ES-I3 (cell line): ENCODE measurements around the gene LANCL3.
"Not testable (repeated sequence)": the region's sequence is repeated elsewhere in the genome, so short reads cannot be mapped to it uniquely, and the experiment has no call there.

Experiments
- H3K36me3 ChIP-seq: 2 replicates; pipeline ENCODE4 v1.6.1; 2013; ENCODE audit warnings: mild to moderate bottlenecking, low read length, control low read depth, moderate library complexity; ENCODE audit not compliant: insufficient read depth
- H3K4me1 ChIP-seq: 2 replicates; pipeline ENCODE4 v1.6.1; 2013; ENCODE audit warnings: mild to moderate bottlenecking, control low read depth, low read length; ENCODE audit not compliant: insufficient read depth
- H3K9ac ChIP-seq: 2 replicates; pipeline ENCODE4 v1.6.1; 2013; ENCODE audit warnings: low read depth, mild to moderate bottlenecking, low read length, moderate library complexity
- H3K9me3 ChIP-seq: 2 replicates; pipeline ENCODE4 v1.6.1; 2013; ENCODE audit warnings: mild to moderate bottlenecking, low read length, moderate library complexity; ENCODE audit not compliant: control insufficient read depth, insufficient read depth

Gene LANCL3

GRCh38 chrX:37571426-37572107 lies at the start of gene LANCL3:
TSS of gene LANCL3 (plus strand) at chrX:37571661. CDS start at chrX:37571871, 210 bp downstream.
- H3K9ac ChIP-seq = peak within 1 kb of the TSS; percentile 39; the same call in 1 of the 2 replicates
- not testable (repeated sequence) for H3K4me1 ChIP-seq, H3K9me3 ChIP-seq, H3K36me3 ChIP-seq

- not testable (repeated sequence) for H3K9ac ChIP-seq, H3K36me3 ChIP-seq, H3K9me3 ChIP-seq, H3K4me1 ChIP-seq
Measured at GRCh38 chrX:37523673-37524072, 47.8 kb upstream of the LANCL3 start.

GRCh38 chrX:37541991-37542390 lies 29.5 kb upstream of the LANCL3 start:
- Histone ChIP-seq H3K36me3 (no peaks in the 10 kb centered on the region), H3K9ac (no peak overlapping the region), H3K4me1 (no peaks in the 10 kb centered on the region), H3K9me3 (no peaks in the 10 kb centered on the region)

GRCh38 chrX:37542791-37543190 lies 28.7 kb upstream of the LANCL3 start:
- no peaks in the 10 kb centered on the region for H3K9me3 ChIP-seq
- no peaks in the 10 kb centered on the region for H3K36me3 ChIP-seq
- H3K9ac ChIP-seq = no peak overlapping the region
- no peaks in the 10 kb centered on the region for H3K4me1 ChIP-seq

- no peaks in the 10 kb centered on the region for H3K4me1 ChIP-seq
- no peaks in the 10 kb centered on the region for H3K9me3 ChIP-seq
- H3K9ac ChIP-seq = no peak overlapping the region
- H3K36me3 ChIP-seq = no peaks in the 10 kb centered on the region
Measured at GRCh38 chrX:37543324-37543723, 28.1 kb upstream of the LANCL3 start.

GRCh38 chrX:37544531-37544930 lies 26.9 kb upstream of the LANCL3 start:
- not testable (repeated sequence) for H3K36me3 ChIP-seq, H3K9me3 ChIP-seq, H3K4me1 ChIP-seq, H3K9ac ChIP-seq

GRCh38 chrX:37545066-37545465 lies 26.4 kb upstream of the LANCL3 start:
- no peaks in the 10 kb centered on the region for H3K36me3 ChIP-seq
- no peaks in the 10 kb centered on the region for H3K4me1 ChIP-seq
- no peak overlapping the region for H3K9ac ChIP-seq
- H3K9me3 ChIP-seq = no peaks in the 10 kb centered on the region

- not testable (repeated sequence) for H3K4me1 ChIP-seq, H3K9me3 ChIP-seq, H3K36me3 ChIP-seq, H3K9ac ChIP-seq
Measured at GRCh38 chrX:37549619-37550018, 21.8 kb upstream of the LANCL3 start.

GRCh38 chrX:37553476-37553875 lies 18.0 kb upstream of the LANCL3 start:
- Histone ChIP-seq H3K9ac (no peak overlapping the region), H3K4me1 (no peaks in the 10 kb centered on the region; the same call in 1 of the 2 replicates), H3K9me3 (no peaks in the 10 kb centered on the region), H3K36me3 (no peaks in the 10 kb centered on the region)

GRCh38 chrX:37565254-37565653 lies 6.2 kb upstream of the LANCL3 start:
- not testable (repeated sequence) for H3K9me3 ChIP-seq, H3K4me1 ChIP-seq, H3K36me3 ChIP-seq, H3K9ac ChIP-seq

- H3K9me3 ChIP-seq, H3K36me3 ChIP-seq: not testable (repeated sequence)
Measured at GRCh38 chrX:37570349-37570748, 1.1 kb upstream of the LANCL3 start.

GRCh38 chrX:37572108-37572587 lies 687 bp downstream of the LANCL3 start:
- not testable (repeated sequence) for H3K4me1 ChIP-seq, H3K9me3 ChIP-seq, H3K36me3 ChIP-seq
- peak overlapping the region; percentile 39; the same call in 1 of the 2 replicates for H3K9ac ChIP-seq

More at GRCh38 chrX:37570349-37570748, 1.1 kb upstream of the LANCL3 start:
- H3K9ac ChIP-seq, H3K4me1 ChIP-seq: not testable (repeated sequence)

GRCh38 chrX:37573121-37573520 lies 1.7 kb downstream of the LANCL3 start:
- H3K9ac ChIP-seq, H3K4me1 ChIP-seq: not testable (repeated sequence)

GRCh38 chrX:37578045-37578444 lies 6.6 kb downstream of the LANCL3 start:
- Histone ChIP-seq H3K9ac (no peak overlapping the region), H3K9me3 (no peaks in the 10 kb centered on the region), H3K36me3 (no peaks in the 10 kb centered on the region), H3K4me1 (peaks cover 20% of the 10 kb centered on the region)

More at GRCh38 chrX:37573121-37573520, 1.7 kb downstream of the LANCL3 start:
- H3K36me3 ChIP-seq, H3K9me3 ChIP-seq: not testable (repeated sequence)

GRCh38 chrX:37580080-37580479 lies 8.6 kb downstream of the LANCL3 start:
- Histone ChIP-seq H3K9me3 (no peaks in the 10 kb centered on the region), H3K36me3 (no peaks in the 10 kb centered on the region), H3K4me1 (peaks cover 20% of the 10 kb centered on the region), H3K9ac (no peak overlapping the region)
